Panc1 (cell line): ENCODE data around the gene FYN. TPM values are rescaled to one million over a fixed set of nuclear protein-coding genes. Genes with fewer than 3 reads are reported as not detected.

Experiments used
- ATAC-seq: fragments of 200-7000 bp; cut with Tn5 transposase; 2 replicates; pipeline ENCODE4 v1.9.1; 2020; ENCODE audit warnings: mild to moderate bottlenecking, moderate library complexity
- BruUV-seq: library from RNA; stranded (reverse); fragments of 400-500 nt; replicated peaks from 2 replicates; lab custom pipeline; 2021; lab: Mats Ljungman, UMichigan
- CTCF ChIA-PET: fragments of 300-600 bp; sonication (Branson Sonifier 250); formaldehyde crosslinking; loops from one replicate; lab custom pipeline; 2022; ENCODE audit warnings: antibody characterized with exemption; lab: Charles Lee
- POLR2A ChIA-PET: fragments of 300-600 bp; sonication (Branson Sonifier 250); formaldehyde crosslinking; loops from one replicate; lab custom pipeline; 2022; ENCODE audit warnings: antibody characterized with exemption; lab: Charles Lee
- DNase-seq: peaks from one replicate; pipeline ENCODE4 v3.0.0-alpha.2; 2010; ENCODE audit warnings: low read depth, low spot score
- H3K27ac ChIP-seq: 2 replicates; pipeline ENCODE4 v1.5.1; 2011; ENCODE audit warnings: mild to moderate bottlenecking, low read length, inconsistent platforms
- H3K27me3 ChIP-seq: fragments of 200-500 bp; sonication (Bioruptor generic); 2 replicates; pipeline ENCODE4 v1.6.0; 2014; ENCODE audit warnings: low read length, inconsistent platforms; ENCODE audit not compliant: control insufficient read depth, insufficient read depth
- H3K36me3 ChIP-seq: fragments of 200-500 bp; sonication (Bioruptor generic); 2 replicates; pipeline ENCODE4 v1.5.1; 2014; ENCODE audit warnings: inconsistent platforms, mild to moderate bottlenecking, low read length, moderate library complexity; ENCODE audit not compliant: control insufficient read depth, insufficient read depth
- H3K4me1 ChIP-seq: 2 replicates; pipeline ENCODE4 v1.5.1; 2011; ENCODE audit warnings: inconsistent platforms, mild to moderate bottlenecking, low read length, moderate library complexity; ENCODE audit not compliant: control insufficient read depth, insufficient read depth
- H3K4me3 ChIP-seq, 2 experiments: 2 replicates each; pipeline ENCODE4 v1.5.1; 2011 to 2012; ENCODE audit warnings: low read depth in 2 of 2, low read length in 2 of 2, mild to moderate bottlenecking in 2 of 2, inconsistent platforms in 1 of 2, moderate library complexity in 1 of 2
- H3K9me3 ChIP-seq: fragments of 200-500 bp; sonication (Bioruptor generic); 2 replicates; pipeline ENCODE4 v1.5.1; 2014; ENCODE audit warnings: low read depth, mild to moderate bottlenecking, inconsistent platforms, low read length, moderate library complexity; ENCODE audit not compliant: control insufficient read depth, insufficient read depth
- POLR2AphosphoS5 ChIP-seq: IDR thresholded peaks from 2 replicates; pipeline ENCODE4 v1.6.1; 2012; ENCODE audit warnings: mild to moderate bottlenecking, low read depth, low read length, moderate library complexity
- SIN3A ChIP-seq: IDR thresholded peaks from 2 replicates; pipeline ENCODE4 v1.6.1; 2012; ENCODE audit warnings: low read depth, mild to moderate bottlenecking, low read length, moderate library complexity, borderline replicate concordance; ENCODE audit not compliant: insufficient read depth
- TCF7L2 ChIP-seq: IDR thresholded peaks from 2 replicates; pipeline ENCODE4 v1.6.1; 2011; ENCODE audit warnings: mild to moderate bottlenecking, low read depth, low read length, inconsistent platforms
- in situ Hi-C: cut with HindIII; loops from 2 replicates; pipeline ENCODE4 v1.10.0; 2016; ENCODE audit warnings: low sequenced_read_pairs, low pct_unique_long_range_greater_than_20kb
- intact Hi-C: fragments of 100-400 bp; cut with micrococcal nuclease; formaldehyde crosslinking; loops from one replicate; pipeline ENCODE4 v1.10.0; 2022; ENCODE audit not compliant: unreplicated experiment
- total RNA-seq: library from RNA; stranded (reverse); gene quantifications from one replicate; pipeline ENCODE4 v1.2.1, GENCODE V29; 2021; ENCODE audit not compliant: unreplicated experiment
- TF ChIP-seq, protein P1 (sequence below), 2 experiments: IDR thresholded peaks; 2 replicates each; pipeline ENCODE4 v1.6.1; 2011 to 2012; ENCODE audit warnings: low read depth in 2 of 2, control low read depth in 1 of 2, low read length in 1 of 2, mild to moderate bottlenecking in 1 of 2, moderate library complexity in 1 of 2; ENCODE audit not compliant: insufficient read depth in 1 of 2
- TF ChIP-seq, protein P2 (sequence below): fragments of 450-650 bp; IDR thresholded peaks from 2 replicates; pipeline ENCODE4 v1.5.1; 2017; ENCODE audit warnings: mild to moderate bottlenecking

Gene FYN
- total RNA-seq, 1 experiment from 2014 or later, result 4.2 TPM

DNA sequence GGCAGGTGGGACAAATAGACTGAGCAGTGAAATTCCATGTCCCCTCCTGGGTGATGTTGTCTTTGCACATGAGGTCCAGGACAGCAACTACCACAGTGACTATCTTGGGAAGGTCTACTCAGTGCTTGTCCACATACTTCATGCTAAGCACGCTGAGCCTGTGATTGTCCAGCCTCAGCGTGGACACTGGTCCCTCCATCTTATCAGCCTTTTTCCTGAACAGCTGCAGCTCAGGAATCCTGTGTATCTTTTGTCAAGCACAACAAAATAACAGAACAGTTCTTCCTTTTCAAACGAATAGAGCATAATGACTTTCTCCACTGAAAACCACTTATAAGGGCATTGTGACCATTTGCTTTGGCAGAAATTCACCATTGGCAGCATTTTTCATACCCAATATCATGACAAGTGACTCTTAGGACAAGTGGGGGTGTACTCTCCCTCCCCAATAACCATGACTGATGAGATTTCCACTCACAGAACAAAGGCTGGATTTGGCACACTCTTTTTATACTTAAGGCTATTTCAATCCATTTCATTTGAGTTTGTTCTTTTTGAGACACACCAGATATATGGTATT, 90.3 kb downstream of the FYN start:
- ChIA-PET POLR2A (no interaction called here), CTCF (no interaction called here)
- TF ChIP-seq, protein P1, sequence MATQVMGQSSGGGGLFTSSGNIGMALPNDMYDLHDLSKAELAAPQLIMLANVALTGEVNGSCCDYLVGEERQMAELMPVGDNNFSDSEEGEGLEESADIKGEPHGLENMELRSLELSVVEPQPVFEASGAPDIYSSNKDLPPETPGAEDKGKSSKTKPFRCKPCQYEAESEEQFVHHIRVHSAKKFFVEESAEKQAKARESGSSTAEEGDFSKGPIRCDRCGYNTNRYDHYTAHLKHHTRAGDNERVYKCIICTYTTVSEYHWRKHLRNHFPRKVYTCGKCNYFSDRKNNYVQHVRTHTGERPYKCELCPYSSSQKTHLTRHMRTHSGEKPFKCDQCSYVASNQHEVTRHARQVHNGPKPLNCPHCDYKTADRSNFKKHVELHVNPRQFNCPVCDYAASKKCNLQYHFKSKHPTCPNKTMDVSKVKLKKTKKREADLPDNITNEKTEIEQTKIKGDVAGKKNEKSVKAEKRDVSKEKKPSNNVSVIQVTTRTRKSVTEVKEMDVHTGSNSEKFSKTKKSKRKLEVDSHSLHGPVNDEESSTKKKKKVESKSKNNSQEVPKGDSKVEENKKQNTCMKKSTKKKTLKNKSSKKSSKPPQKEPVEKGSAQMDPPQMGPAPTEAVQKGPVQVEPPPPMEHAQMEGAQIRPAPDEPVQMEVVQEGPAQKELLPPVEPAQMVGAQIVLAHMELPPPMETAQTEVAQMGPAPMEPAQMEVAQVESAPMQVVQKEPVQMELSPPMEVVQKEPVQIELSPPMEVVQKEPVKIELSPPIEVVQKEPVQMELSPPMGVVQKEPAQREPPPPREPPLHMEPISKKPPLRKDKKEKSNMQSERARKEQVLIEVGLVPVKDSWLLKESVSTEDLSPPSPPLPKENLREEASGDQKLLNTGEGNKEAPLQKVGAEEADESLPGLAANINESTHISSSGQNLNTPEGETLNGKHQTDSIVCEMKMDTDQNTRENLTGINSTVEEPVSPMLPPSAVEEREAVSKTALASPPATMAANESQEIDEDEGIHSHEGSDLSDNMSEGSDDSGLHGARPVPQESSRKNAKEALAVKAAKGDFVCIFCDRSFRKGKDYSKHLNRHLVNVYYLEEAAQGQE (IDR thresholded peaks at IDR 0.05; ENCODE audit: insufficient read depth in 1 of 2, low read depth in 2 of 2, low read length in 1 of 2), result no peak
- TF ChIP-seq TCF7L2, result no peak
- no peaks in the 10 kb centered on the region for H3K27me3 ChIP-seq
- DNase-seq, result no peak
- intact Hi-C loops, result no loop called here
- H3K4me1 ChIP-seq, result no peaks in the 10 kb centered on the region
- H3K4me3 ChIP-seq, result no peak overlapping the region
- in situ Hi-C loops, result no loop called here
- no peak for ATAC-seq
- no TSS peak for BruUV-seq
- no peak overlapping the region for H3K27ac ChIP-seq
- H3K9me3 ChIP-seq, result no peaks in the 10 kb centered on the region
- no peaks in the 10 kb centered on the region for H3K36me3 ChIP-seq

DNA sequence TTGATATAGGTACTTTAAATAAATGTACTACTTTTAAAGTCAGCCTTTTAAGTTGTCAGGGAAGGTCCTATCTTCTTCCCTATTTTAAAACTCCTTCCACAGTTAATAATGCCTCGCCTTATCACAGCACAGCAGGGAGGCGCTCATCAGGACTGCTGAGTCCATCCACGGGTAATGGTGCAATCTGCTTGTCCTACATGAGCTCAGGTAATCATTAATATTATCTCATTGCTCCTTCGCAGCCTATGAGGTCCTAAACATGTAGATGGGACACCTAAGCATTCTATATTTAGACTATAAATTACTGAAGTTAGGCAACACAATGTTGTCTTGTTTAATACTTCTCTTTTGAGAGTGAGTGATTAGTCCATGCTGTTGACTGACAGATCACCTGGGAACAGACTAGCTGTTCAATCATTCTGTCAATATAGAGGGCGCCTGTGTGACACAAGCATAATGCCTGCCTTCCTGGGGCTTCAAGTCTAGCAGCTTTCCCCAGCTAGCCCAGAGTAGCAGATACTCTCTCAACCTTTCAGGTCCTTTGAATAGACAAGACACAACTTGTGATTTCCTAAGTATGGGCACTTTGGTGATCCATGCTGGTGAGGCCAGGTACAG, 91.0 kb downstream of the FYN start:
- ChIA-PET CTCF (no interaction called here), POLR2A (no interaction called here)
- no TSS peak for BruUV-seq
- Histone ChIP-seq H3K4me3 (no peak overlapping the region), H3K27me3 (no peaks in the 10 kb centered on the region), H3K36me3 (no peaks in the 10 kb centered on the region), H3K9me3 (no peaks in the 10 kb centered on the region), H3K4me1 (no peaks in the 10 kb centered on the region), H3K27ac (no peak overlapping the region)
- no peak for TF ChIP-seq SIN3A
- TF ChIP-seq, protein P2, sequence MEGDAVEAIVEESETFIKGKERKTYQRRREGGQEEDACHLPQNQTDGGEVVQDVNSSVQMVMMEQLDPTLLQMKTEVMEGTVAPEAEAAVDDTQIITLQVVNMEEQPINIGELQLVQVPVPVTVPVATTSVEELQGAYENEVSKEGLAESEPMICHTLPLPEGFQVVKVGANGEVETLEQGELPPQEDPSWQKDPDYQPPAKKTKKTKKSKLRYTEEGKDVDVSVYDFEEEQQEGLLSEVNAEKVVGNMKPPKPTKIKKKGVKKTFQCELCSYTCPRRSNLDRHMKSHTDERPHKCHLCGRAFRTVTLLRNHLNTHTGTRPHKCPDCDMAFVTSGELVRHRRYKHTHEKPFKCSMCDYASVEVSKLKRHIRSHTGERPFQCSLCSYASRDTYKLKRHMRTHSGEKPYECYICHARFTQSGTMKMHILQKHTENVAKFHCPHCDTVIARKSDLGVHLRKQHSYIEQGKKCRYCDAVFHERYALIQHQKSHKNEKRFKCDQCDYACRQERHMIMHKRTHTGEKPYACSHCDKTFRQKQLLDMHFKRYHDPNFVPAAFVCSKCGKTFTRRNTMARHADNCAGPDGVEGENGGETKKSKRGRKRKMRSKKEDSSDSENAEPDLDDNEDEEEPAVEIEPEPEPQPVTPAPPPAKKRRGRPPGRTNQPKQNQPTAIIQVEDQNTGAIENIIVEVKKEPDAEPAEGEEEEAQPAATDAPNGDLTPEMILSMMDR, result peak; percentile 7; the same call in 1 of the 2 replicates
- intact Hi-C loops (no loop called here), in situ Hi-C loops (no loop called here)
- DNase-seq (no peak), ATAC-seq (no peak)

GRCh38 chr6:111781041-111781708, 92.1 kb downstream of the FYN start:
- intact Hi-C loops, result no loop called here
- POLR2A ChIA-PET, result no interaction called here
- H3K4me1 ChIP-seq, result no peaks in the 10 kb centered on the region
- no peak for ATAC-seq
- no peaks in the 10 kb centered on the region for H3K9me3 ChIP-seq
- CTCF ChIA-PET, result no interaction called here
- no peaks in the 10 kb centered on the region for H3K36me3 ChIP-seq
- no peak overlapping the region for H3K27ac ChIP-seq
- H3K27me3 ChIP-seq, result no peaks in the 10 kb centered on the region
- no peak for DNase-seq
- in situ Hi-C loops, result no loop called here
- TF ChIP-seq, protein P2, result no peak
- TF ChIP-seq, protein P1 (IDR thresholded peaks at IDR 0.05; ENCODE audit: insufficient read depth in 1 of 2, low read depth in 2 of 2, low read length in 1 of 2), result no peak
- TF ChIP-seq POLR2AphosphoS5 (no peak), SIN3A (no peak), TCF7L2 (no peak)
- no peak overlapping the region for H3K4me3 ChIP-seq
- BruUV-seq, result no TSS peak
